H1 (cell line): ENCODE data around the gene SMTN. TPM values are rescaled to one million over a fixed set of nuclear protein-coding genes. Genes with fewer than 3 reads are reported as not detected.

Experiments
- CTCF ChIA-PET: fragments of 300-600 bp; sonication (Branson Sonifier 250); formaldehyde crosslinking; loops from one replicate; lab custom pipeline; 2021; ENCODE audit not compliant: partially characterized antibody; lab: Charles Lee
- POLR2A ChIA-PET: fragments of 300-600 bp; sonication (Branson Sonifier 250); formaldehyde crosslinking; loops from one replicate; lab custom pipeline; 2021; ENCODE audit warnings: inconsistent platforms; ENCODE audit not compliant: partially characterized antibody; lab: Charles Lee
- DNase-seq, 2 experiments: peaks; one replicate each; pipeline versions ENCODE4 v3.0.0 to v3.0.0-alpha.2; 2010 to 2022; ENCODE audit warnings: low spot score in 2 of 2, low read depth in 1 of 2, mixed read lengths in 1 of 2
- FAIRE-seq: peaks from 2 replicates; lab custom pipeline; 2011; peaks lifted over from hg19 to GRCh38; lab: Jason Lieb, UNC
- H2AFZ ChIP-seq: 2 replicates; pipeline ENCODE4 v1.8.1; 2012; ENCODE audit warnings: low read length, inconsistent platforms
- H2AK5ac ChIP-seq: 2 replicates; pipeline ENCODE4 v1.6.1; 2013; ENCODE audit warnings: low read depth, low read length
- H2BK120ac ChIP-seq: replicated peaks from 2 replicates; pipeline ENCODE3; 2013; ENCODE audit warnings: low read depth, low read length, inconsistent platforms
- H2BK12ac ChIP-seq: 2 replicates; pipeline ENCODE4 v1.6.1; 2013; ENCODE audit warnings: low read depth, low read length
- H2BK15ac ChIP-seq: 2 replicates; pipeline ENCODE4 v1.6.1; 2013; ENCODE audit warnings: low read length
- H2BK20ac ChIP-seq: 2 replicates; pipeline ENCODE4 v1.6.1; 2013; ENCODE audit warnings: low read length
- H2BK5ac ChIP-seq: 2 replicates; pipeline ENCODE4 v1.6.1; 2013; ENCODE audit warnings: low read depth, low read length
- H3K14ac ChIP-seq: 2 replicates; pipeline ENCODE4 v1.6.1; 2013; ENCODE audit warnings: inconsistent platforms; ENCODE audit not compliant: insufficient read length
- H3K18ac ChIP-seq: 2 replicates; pipeline ENCODE4 v1.6.1; 2013; ENCODE audit warnings: low read length; ENCODE audit errors: extremely low read depth
- H3K23ac ChIP-seq: 2 replicates; pipeline ENCODE4 v1.6.1; 2013; ENCODE audit warnings: inconsistent platforms; ENCODE audit not compliant: insufficient read length
- H3K23me2 ChIP-seq: 2 replicates; pipeline ENCODE4 v1.6.1; 2013; ENCODE audit warnings: low read depth, low read length
- H3K27ac ChIP-seq: 2 replicates; pipeline ENCODE4 v1.6.1; 2011; ENCODE audit warnings: low read depth, low read length, inconsistent platforms
- H3K27me3 ChIP-seq, 4 experiments: replicated peaks in 1 of 4; 1 replicate in 1 of 4; 2 replicates in 3 of 4; pipeline versions ENCODE4 v1.6.1 to v1.8.1; 2011 to 2013; ENCODE audit warnings: low read length in 3 of 4, mild to moderate bottlenecking in 3 of 4, inconsistent platforms in 2 of 4, mixed read lengths in 2 of 4, moderate library complexity in 1 of 4; ENCODE audit not compliant: control insufficient read depth in 3 of 4, insufficient read depth in 3 of 4; ENCODE audit errors: extremely low read depth in 1 of 4
- H3K36me3 ChIP-seq, 4 experiments: 2 replicates each; pipeline versions ENCODE4 v1.6.1 to v1.8.1; 2011 to 2013; ENCODE audit warnings: mild to moderate bottlenecking in 4 of 4, low read length in 3 of 4, moderate library complexity in 2 of 4, control low read depth in 1 of 4, inconsistent platforms in 1 of 4; ENCODE audit not compliant: insufficient read depth in 4 of 4, control insufficient read depth in 2 of 4
- H3K4ac ChIP-seq: replicated peaks from 2 replicates; pipeline ENCODE3; 2013; ENCODE audit warnings: low read length, low read depth, mixed read lengths, inconsistent platforms; ENCODE audit not compliant: insufficient read length
- H3K4me1 ChIP-seq, 4 experiments: replicated peaks in 1 of 4; 1 replicate in 1 of 4; 2 replicates in 3 of 4; pipeline versions ENCODE4 v1.6.1 to v1.8.1; 2011 to 2013; ENCODE audit warnings: low read length in 3 of 4, inconsistent platforms in 2 of 4, mixed read lengths in 1 of 4; ENCODE audit not compliant: insufficient read depth in 4 of 4, control insufficient read depth in 3 of 4
- H3K4me2 ChIP-seq, 2 experiments: 2 replicates each; pipeline versions ENCODE4 v1.6.1 to v1.8.1; 2011 to 2013; ENCODE audit warnings: low read depth in 2 of 2, low read length in 2 of 2, control low read depth in 1 of 2, inconsistent platforms in 1 of 2, mild to moderate bottlenecking in 1 of 2; ENCODE audit not compliant: insufficient read depth in 1 of 2
- H3K4me3 ChIP-seq, 4 experiments: fragments of 200-600, 300-600 bp in 1 of 4; sonication (generic), shearing (Covaris generic), sonication (Bioruptor Twin) in 1 of 4; 2 replicates each; pipeline versions ENCODE4 v1.5.1 to v1.8.1; 2011 to 2016; ENCODE audit warnings: low read length in 4 of 4, low read depth in 3 of 4, control low read depth in 2 of 4, inconsistent platforms in 2 of 4, mild to moderate bottlenecking in 2 of 4, mixed read lengths in 1 of 4, moderate library complexity in 1 of 4; ENCODE audit not compliant: insufficient read depth in 2 of 4; ENCODE audit errors: extremely low read depth in 1 of 4
- H3K56ac ChIP-seq: replicated peaks from 2 replicates; pipeline ENCODE3; 2013; ENCODE audit warnings: low read depth, mild to moderate bottlenecking, mixed read lengths, low read length, inconsistent platforms; ENCODE audit not compliant: insufficient read length
- H3K79me1 ChIP-seq: 2 replicates; pipeline ENCODE4 v1.6.1; 2013; ENCODE audit warnings: low read depth, low read length, control low read depth
- H3K79me2 ChIP-seq, 2 experiments: 2 replicates each; pipeline versions ENCODE4 v1.6.1 to v1.8.1; 2012 to 2013; ENCODE audit warnings: low read length in 2 of 2, mild to moderate bottlenecking in 2 of 2, inconsistent platforms in 1 of 2; ENCODE audit not compliant: insufficient read depth in 2 of 2, control insufficient read depth in 1 of 2
- H3K9ac ChIP-seq, 4 experiments: replicated peaks in 1 of 4; 1 replicate in 1 of 4; 2 replicates in 3 of 4; pipeline versions ENCODE4 v1.6.1 to v1.8.1; 2011 to 2013; ENCODE audit warnings: low read depth in 3 of 4, low read length in 3 of 4, control low read depth in 2 of 4, mild to moderate bottlenecking in 2 of 4, moderate library complexity in 2 of 4, inconsistent platforms in 1 of 4; ENCODE audit errors: extremely low read depth in 1 of 4
- H3K9me3 ChIP-seq, 2 experiments: 2 replicates each; pipeline versions ENCODE4 v1.6.1 to v1.8.1; 2012 to 2013; ENCODE audit warnings: mild to moderate bottlenecking in 2 of 2, moderate library complexity in 2 of 2, control low read depth in 1 of 2, inconsistent platforms in 1 of 2, low read depth in 1 of 2, low read length in 1 of 2, mixed read lengths in 1 of 2; ENCODE audit not compliant: insufficient read depth in 2 of 2
- H4K20me1 ChIP-seq, 2 experiments: replicated peaks in 1 of 2; 2 replicates each; pipeline versions ENCODE3 to v1.8.1; 2011 to 2013; ENCODE audit warnings: inconsistent platforms in 2 of 2, low read length in 2 of 2, mild to moderate bottlenecking in 1 of 2; ENCODE audit not compliant: insufficient read depth in 2 of 2, control insufficient read depth in 1 of 2
- H4K5ac ChIP-seq: 2 replicates; pipeline ENCODE4 v1.6.1; 2013; ENCODE audit warnings: low read length, low read depth, mixed read lengths, inconsistent platforms; ENCODE audit not compliant: insufficient read length
- H4K8ac ChIP-seq: 2 replicates; pipeline ENCODE4 v1.8.0; 2013; ENCODE audit warnings: mild to moderate bottlenecking, moderate library complexity, low read length, inconsistent platforms; ENCODE audit not compliant: insufficient read depth; ENCODE audit errors: extremely low read depth
- H4K91ac ChIP-seq: replicated peaks from 2 replicates; pipeline ENCODE3; 2013; ENCODE audit warnings: low read length, mixed read lengths, inconsistent platforms; ENCODE audit not compliant: insufficient read length
- ATF3 ChIP-seq: IDR thresholded peaks from 2 replicates; pipeline ENCODE4 v1.6.1; 2011; ENCODE audit warnings: low read depth, mild to moderate bottlenecking, low read length; ENCODE audit not compliant: insufficient read depth
- BRCA1 ChIP-seq: IDR thresholded peaks from 2 replicates; pipeline ENCODE4 v1.6.1; 2012; ENCODE audit warnings: low read depth, low read length, improper control_type of control experiment
- CBX5 ChIP-seq: fragments of 300-800, 300-1000 bp; sonication (generic); IDR thresholded peaks from 2 replicates; pipeline ENCODE4 v1.7.1; 2016; ENCODE audit warnings: antibody characterized with exemption, low read length, low read depth
- JUND ChIP-seq: IDR thresholded peaks from 2 replicates; pipeline ENCODE4 v1.6.1; 2011; ENCODE audit warnings: mild to moderate bottlenecking, improper control_type of control experiment, low read length
- KDM1A ChIP-seq: fragments of 200-600, 300-600 bp; sonication (generic); IDR thresholded peaks from 2 replicates; pipeline ENCODE4 v1.7.1; 2016; ENCODE audit warnings: mild to moderate bottlenecking, low read length, borderline replicate concordance
- KDM5A ChIP-seq: fragments of 200-600 bp; IDR thresholded peaks from 2 replicates; pipeline ENCODE4 v1.7.1; 2012; ENCODE audit warnings: mild to moderate bottlenecking, low read length, inconsistent platforms, mixed read lengths
- SP1 ChIP-seq: IDR thresholded peaks from 2 replicates; pipeline ENCODE4 v1.6.1; 2011; ENCODE audit warnings: low read depth, low read length
- SRF ChIP-seq: IDR thresholded peaks from 2 replicates; pipeline ENCODE4 v1.6.1; 2011; ENCODE audit warnings: mild to moderate bottlenecking, low read depth, low read length, moderate library complexity
- ZNF274 ChIP-seq: IDR thresholded peaks from 2 replicates; pipeline ENCODE4 v1.7.0; 2012; ENCODE audit warnings: low read length, borderline replicate concordance; ENCODE audit errors: extremely low read depth
- WGBS, 2 experiments: shearing (Covaris generic) in 1 of 2; methylation state at CpG; one replicate each; pipeline versions ENCODE4 v1.1.6 to v1.1.7; 2013 to 2015; ENCODE audit warnings: low lambda C conversion rate in 2 of 2, mixed read lengths in 2 of 2, inconsistent platforms in 1 of 2, low coverage in 1 of 2, missing lambda C conversion rate in 1 of 2; ENCODE audit not compliant: insufficient replicate concordance in 2 of 2, insufficient coverage in 1 of 2, insufficient read length in 1 of 2; ENCODE audit errors: extremely low coverage in 1 of 2, missing lambda C conversion rate in 1 of 2; 5-methylcytosine and 5-hydroxymethylcytosine counted together
- polyA plus RNA-seq, 7 experiments: library from polyadenylated mRNA; depleted of rRNA in 3 of 7; stranded (reverse) in 5 of 7; unstranded in 2 of 7; fragments of >200 nt in 5 of 7; fragments of 200-250 nt in 2 of 7; gene quantifications; 1 replicate in 5 of 7; 2 replicates in 1 of 7; 4 replicates in 1 of 7; pipeline versions ENCODE4 v1.2.1 to v1.2.3, GENCODE V29; 2011 to 2013; ENCODE audit warnings: missing spikeins in 2 of 7, mixed read lengths in 2 of 7
- total RNA-seq: library from RNA; stranded (reverse); fragmentation: NEBNext Ultra II Directional; extraction: Animal tissue kit (Norgen Biotek cat#: 25700); gene quantifications from 2 replicates; pipeline ENCODE4 v1.2.1, GENCODE V29; 2021

Gene SMTN
- total and polyA plus RNA-seq, 2 of the 8 experiments (the other 6 are each of a cell fraction or from before 2014, with no cell fraction given), result 12.3 to 20.8 TPM

DNA sequence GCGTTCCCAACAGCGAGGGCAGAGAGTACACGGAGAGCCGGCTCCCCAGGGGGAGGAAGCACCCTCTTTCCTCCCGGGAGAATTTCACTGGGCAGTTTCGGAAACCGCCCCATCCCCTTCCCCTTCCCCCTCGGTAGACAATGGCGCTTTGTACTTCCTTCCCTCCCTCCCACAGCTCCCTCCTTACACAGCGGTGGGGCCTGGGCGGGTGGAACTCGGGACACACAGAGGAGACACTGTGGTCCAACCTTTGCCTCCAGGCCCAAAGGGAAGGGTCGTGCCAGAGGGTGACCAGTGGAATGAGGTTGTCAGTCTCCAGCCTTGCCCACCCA lies 4.3 kb downstream of the SMTN start:
- Histone ChIP-seq H3K79me1 (no peaks in the 10 kb centered on the region; the same call in 1 of the 2 replicates), H3K36me3 (no peaks in the 10 kb centered on the region), H3K27ac (peak overlapping the region; percentile 94; the same call in 1 of the 2 replicates), H3K27me3 (peaks cover 0 to 5% (median 2%) of the 10 kb centered on the region in 4 experiments; a peak in 3 of 7 replicates), H2BK15ac (no peak overlapping the region; the same call in 1 of the 2 replicates), H4K20me1 (peaks cover 3 to 7% of the 10 kb centered on the region in 2 experiments), H3K9me3 (no peaks in the 10 kb centered on the region), H4K91ac (peak overlapping the region; percentile 71), H2AFZ (no peak overlapping the region; the same call in 1 of the 2 replicates), H3K4ac (no peak overlapping the region), H4K8ac (peak overlapping the region; percentile 94; the same call in 1 of the 2 replicates), H3K9ac (peak overlapping the region in 3 of 4 experiments; percentile 37 to 90 (median 84); a peak in 4 of 7 replicates), H4K5ac (peak overlapping the region; percentile 61), H3K4me3 (peak overlapping the region; percentile 58 to 84 (median 72)), H2BK5ac (peak overlapping the region; percentile 95), H3K4me2 (peak overlapping the region; percentile 93 to 96), H3K14ac (no peak overlapping the region), H3K4me1 (peaks cover 0 to 26% (median 16%) of the 10 kb centered on the region in 4 experiments; a peak in 6 of 7 replicates), H3K79me2 (peaks cover 0 to 9% of the 10 kb centered on the region in 2 experiments; a peak in 1 of 4 replicates), H2BK120ac (no peak overlapping the region), H3K23me2 (peaks cover 13% of the 10 kb centered on the region), H2BK20ac (no peak overlapping the region), H3K56ac (no peak overlapping the region), H2BK12ac (0 out of 2 replicates have a peak overlapping the region, but pooled peaks have one; percentile 82), H3K18ac (0 out of 2 replicates have a peak overlapping the region, but pooled peaks have one; percentile 64), H3K23ac (no peak overlapping the region), H2AK5ac (no peak overlapping the region; the same call in 1 of the 2 replicates)
- DNase-seq (no peak), FAIRE-seq (no peak)
- CTCF ChIA-PET, result interaction anchor here (0.9 to 13.3 kb wide), 12 partner anchors 12 to 144 kb away, joined by 3 to 207 read pairs (median 6); partner anchors contain the start of genes MORC2 and TUG1
- WGBS, 2 experiments, result 34% methylated on average over 4 of the region's 13 CpGs; no CpG with 5 or more reads in 1 of the 2 experiments
- POLR2A ChIA-PET, result interaction anchor here (0.7 to 12.2 kb wide), 30 partner anchors 10 to 204 kb away, joined by 3 to 220 read pairs (median 5); partner anchors contain the start of genes INPP5J, LIMK2, MORC2 and PLA2G3
- TF ChIP-seq KDM1A (no peak), BRCA1 (no peak), ZNF274 (no peak), ATF3 (no peak), JUND (no peak), KDM5A (no peak), CBX5 (no peak), SRF (no peak), SP1 (no peak)
